GM19193 (cell line): ENCODE measurements around the gene GFRA1.

Experiments
- POLR2A ChIP-seq: IDR thresholded peaks from 4 replicates; pipeline ENCODE4 v1.6.1; 2011; ENCODE audit not compliant: insufficient read depth, insufficient read length; ENCODE audit errors: extremely low read depth

Gene GFRA1

DNA sequence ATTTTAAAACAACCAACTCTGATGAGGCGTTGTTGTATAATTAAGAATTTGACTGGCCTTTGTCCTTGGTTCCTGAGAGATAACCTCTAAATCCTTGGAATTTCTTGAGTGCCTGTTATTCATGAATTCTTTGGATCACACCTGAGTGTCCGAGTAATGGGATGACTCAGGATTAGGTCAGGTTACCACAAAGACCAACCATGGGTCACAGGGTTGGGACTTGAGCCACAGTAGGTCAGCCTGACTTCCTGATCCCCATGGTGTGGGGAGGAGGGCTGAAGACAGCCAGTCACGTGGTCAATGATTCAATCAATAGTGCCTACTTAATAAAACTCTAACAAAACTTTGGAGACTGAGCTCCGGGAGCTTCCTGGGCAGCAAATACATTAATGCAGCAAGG lies 192.5 kb downstream of the GFRA1 start:
- no peak for TF ChIP-seq POLR2A

DNA sequence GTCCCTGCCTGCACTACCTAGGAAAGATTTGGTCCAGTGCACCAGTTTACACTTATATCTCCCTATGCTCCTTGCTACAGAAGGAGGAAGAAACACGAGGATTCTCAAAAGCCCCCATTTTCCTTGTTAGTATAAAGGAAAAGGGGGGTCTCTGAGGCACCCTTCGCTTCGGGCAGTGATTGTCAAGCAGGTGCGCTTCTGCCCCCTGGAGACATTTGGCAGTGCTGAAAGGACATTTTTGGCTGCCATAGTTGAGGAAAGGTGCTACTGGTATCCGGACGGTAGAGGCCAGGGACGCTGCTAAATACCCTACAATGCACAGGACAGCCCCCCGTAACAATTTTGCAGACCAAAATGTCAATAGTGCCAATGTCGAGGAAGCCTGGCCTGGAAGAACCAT lies 193.7 kb downstream of the GFRA1 start:
- TF ChIP-seq POLR2A, result no peak

DNA sequence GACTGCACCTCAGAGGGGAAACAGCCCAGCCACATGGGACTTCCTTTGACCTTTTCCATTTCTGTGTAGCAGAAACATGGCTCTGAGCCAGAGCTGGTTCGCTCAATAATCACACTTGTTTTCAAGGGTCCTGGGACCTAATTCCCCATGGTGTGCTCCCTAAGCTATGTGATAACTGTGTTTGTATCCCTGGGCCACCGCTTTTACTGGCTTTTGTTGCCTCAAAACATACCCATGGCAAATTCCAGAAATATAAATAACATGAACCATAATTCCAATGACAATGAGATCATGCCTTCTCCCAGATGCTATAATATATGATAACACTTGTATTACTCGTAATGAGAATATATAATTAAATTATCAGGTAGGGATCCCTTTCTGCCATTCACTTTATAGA lies 196.4 kb downstream of the GFRA1 start:
- TF ChIP-seq POLR2A, result no peak

DNA sequence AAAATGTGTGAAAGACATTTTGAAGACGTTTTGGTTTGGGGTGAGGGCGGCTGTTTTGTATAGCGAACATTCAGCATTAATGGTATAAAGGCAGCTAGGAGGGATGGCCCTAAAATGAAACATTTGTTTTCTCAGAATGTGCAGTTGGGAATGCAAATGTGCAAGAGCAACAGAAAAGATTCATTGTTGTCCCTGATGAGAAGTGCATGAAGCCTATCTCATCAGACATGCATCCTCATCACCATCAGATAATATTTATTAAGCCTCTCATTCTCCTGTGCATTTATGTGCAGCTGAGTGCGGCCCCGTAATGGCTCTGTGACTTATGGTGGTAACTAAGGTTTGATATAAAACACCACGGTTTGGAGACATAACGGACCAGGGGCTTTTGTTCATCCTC lies 199.5 kb downstream of the GFRA1 start:
- no peak for TF ChIP-seq POLR2A

DNA sequence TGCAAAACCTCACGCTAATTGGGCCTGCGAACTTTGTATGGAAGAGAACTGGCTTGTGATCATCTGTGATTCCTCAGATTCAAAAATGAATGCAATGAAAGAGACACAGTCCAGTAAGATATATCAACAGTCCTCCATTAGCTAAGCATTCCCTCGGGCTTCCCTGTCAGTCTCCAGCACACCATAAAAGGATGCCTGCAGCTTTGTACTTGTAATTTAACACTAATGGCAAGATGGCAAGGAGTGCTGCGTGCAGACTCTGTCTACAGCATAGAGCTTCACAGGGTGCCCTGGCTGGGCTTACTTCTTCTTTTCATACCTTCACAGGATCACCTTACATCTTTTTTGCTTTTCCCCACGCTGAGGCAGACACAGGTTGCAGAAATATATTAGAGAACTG lies 200.0 kb downstream of the GFRA1 start:
- no peak for TF ChIP-seq POLR2A

DNA sequence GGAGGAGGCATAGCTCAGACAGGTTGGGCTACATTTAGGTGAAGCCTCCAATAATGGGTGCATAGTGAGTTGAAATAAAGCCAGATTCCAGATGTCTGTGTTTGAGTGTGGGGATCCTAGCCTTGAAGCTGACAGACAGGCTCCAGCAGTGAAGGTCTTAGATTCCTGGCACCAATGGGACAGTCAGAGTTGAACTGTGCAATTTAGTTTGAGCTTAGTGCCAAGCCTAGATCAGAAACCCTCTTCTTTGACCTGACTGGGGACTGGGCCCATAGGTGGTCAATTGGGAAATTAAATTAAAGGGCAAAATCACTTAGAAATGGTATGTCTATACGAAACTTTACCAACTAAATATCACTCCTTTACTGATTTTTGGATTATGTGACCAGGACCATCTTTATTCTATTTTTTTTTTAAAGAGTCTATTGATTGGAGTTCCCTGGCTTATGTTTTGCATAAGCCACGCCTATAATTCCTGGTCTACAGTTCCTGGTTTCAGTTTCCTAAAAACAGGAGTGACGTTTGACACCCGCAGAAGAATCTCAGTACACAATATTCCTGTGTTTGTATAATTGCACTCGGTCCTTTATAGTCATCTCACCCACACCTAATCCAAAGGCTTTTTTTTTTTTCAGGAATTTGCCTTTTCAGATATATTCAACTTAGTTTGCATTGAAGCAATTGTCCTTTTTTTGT lies 201.4 kb downstream of the GFRA1 start:
- no peak for TF ChIP-seq POLR2A

DNA sequence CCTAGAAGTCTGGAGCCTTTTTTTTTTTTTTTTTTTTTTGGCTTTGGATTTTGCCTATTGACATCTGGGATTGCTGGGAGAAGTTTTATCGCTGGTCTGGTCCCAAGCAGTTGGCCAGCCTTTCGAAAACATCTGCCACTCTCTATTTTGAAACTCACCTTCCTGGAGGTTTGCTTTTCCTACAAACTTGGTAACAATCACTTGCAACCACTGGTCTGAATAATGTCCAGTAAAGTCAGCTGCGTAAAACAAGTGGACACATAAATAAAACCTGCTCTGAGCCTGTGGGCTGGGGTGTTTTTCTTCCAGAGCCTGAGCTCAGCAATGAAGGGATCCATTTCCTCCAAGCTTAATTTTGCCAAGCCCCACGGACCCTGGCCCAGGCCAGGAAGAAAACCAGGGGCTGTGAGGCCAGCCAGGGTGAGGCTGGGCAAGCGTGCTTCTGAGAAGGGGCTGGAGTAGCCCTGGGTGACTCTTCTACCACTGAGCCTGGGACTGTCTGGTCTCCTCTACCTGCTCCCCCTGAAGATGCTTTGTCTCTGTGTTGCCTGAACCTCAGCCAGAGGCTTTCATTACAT lies 202.2 kb downstream of the GFRA1 start:
- TF ChIP-seq POLR2A, result no peak

DNA sequence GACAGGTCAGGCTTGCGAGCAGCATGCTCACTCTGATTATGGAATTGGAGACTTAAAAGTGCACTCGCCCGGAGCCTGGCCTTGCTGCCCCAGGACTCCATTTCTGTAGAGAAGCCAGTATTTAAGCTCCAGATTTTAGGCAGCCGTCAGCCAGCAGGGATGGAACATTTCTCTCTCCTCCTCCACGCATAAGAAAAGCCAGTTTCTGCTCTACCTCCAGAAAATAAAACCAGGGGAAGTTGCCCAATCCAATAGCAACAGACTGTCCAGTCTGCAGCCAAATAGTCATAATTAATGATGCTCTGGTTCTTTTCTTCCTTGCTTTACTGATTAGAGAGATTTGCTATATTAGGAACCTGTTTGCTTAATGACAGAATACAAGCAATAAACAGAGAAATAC lies 203.2 kb downstream of the GFRA1 start:
- no peak for TF ChIP-seq POLR2A

DNA sequence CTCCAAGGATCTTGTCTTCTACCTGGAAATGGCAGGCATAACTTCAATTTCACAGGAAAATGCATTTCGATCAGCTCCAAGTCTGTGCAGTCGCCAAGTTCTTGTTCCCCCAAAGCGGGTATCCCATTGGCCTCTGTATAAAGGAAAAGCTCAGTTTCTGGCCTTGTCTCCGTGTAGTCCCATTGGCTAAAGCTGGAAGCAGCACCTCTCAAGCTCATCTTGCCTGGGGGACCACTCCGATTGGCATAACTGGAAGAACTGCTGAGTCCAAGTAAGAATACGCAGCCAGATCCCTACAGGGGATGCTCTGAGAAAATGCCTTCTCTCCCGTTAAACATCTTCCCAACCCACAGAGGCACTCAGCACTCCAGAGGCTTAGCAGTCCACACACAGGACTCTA lies 205.2 kb downstream of the GFRA1 start:
- TF ChIP-seq POLR2A, result no peak

DNA sequence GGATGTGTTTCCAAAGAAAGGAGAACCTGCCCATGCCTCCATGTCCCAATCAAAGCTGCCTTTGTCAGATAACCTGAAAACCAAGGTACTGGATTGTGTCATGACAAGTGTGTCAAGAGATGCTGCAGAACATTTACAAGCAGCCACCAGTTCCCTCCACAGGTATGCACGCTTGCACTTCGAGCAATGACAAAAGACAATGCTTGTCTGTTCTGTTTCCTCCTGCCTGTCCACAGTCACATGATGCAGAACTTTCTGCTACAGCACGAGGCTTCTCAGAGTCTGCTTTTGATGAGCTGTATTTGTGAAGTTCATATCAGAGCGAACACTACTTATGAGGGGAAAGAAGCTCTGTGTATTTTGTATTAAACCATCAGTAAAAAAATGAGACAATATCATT lies 209.9 kb downstream of the GFRA1 start:
- TF ChIP-seq POLR2A, result no peak

DNA sequence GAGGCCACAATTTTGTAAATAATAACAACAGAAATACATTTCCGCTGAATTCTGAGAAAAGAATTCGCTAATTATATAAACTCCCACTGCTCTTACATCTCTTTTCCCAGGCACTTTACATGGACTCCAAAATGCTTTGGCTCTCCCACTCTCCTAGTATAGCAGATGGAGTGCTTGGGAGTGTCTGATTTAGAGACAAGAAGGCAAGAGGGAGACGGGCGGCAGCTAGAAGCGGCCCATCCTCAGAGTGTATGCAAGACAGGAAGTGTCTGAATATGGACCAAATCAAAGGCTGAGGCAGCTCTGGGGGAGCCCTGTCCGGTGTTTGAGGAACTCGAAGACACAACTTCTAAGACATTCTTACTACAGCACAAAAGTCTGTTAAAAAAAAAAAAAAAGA lies 212.1 kb downstream of the GFRA1 start:
- TF ChIP-seq POLR2A, result no peak

DNA sequence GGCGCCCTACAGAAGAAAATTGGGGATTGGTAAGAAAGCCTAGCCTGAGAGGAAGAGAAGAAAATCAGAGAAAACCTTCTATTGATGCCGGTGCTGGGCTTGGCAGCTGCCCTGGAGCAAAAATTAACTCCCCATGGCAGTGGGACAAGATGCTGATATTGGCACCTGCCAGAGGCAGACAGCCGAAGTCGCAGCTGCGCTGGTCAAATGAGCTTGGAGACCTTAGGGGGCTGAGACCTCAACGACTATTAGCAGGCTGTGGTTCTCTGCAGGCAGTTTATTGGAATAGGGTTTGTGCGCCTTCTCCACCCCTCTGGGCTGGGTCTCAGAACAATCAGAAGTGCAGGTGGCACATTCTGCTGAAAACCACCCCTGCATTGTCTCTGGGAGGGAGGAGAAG lies 213.7 kb downstream of the GFRA1 start:
- no peak for TF ChIP-seq POLR2A

DNA sequence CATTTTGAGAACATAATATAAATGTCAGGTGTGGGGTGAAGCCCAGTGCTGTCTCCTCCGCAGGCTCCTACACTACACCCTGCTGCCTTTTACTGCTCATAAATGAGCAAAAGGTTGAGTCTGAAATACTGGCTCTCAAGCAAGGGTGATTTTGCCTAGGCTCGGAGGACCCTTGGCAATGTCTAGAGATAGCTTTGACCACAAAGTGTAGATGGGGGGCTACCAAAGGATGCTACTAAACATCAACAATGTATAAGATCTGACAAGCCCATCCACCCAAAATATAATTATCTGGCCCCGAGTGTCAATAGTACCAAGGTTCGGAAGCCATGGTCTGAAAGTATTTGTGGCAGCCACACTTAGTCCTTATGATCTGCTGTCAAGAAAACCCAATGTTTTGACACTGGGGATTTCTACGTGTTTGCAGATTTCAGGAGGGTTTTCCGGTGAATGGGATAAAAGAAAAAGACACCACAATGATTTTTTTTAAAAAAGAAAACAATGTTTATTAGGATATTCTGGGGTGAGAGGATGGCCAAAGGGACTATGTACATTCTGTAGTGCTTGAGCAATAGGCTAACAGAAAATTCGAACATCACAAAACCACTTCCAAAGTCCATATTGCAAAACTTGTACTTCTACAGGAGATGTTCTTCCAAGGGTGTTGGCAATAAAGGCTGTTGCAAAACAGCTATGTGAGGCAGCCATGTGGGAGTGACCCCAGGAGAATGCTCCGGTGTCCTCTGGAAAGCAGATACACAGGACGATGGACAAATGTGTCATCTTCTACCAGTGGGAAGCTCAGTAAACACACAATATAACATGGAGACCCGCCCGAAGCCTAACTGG lies 216.3 kb downstream of the GFRA1 start:
- TF ChIP-seq POLR2A, result no peak

DNA sequence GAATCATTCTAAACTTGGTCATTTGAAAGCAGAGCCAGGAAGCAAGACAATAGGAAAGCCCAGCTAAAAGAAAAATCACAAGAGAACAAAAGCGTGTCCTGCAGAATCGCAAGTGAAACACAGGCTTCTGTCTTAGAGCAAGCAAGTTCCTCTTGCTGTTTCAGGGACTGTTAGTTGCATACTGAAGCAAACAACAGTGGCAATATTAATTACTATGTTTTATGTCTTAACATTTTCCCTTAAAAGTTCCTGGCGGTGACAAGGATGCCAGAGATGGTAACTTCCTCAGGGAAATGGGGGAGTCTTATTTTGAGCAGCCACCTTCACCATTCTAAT lies 217.1 kb downstream of the GFRA1 start:
- no peak for TF ChIP-seq POLR2A

DNA sequence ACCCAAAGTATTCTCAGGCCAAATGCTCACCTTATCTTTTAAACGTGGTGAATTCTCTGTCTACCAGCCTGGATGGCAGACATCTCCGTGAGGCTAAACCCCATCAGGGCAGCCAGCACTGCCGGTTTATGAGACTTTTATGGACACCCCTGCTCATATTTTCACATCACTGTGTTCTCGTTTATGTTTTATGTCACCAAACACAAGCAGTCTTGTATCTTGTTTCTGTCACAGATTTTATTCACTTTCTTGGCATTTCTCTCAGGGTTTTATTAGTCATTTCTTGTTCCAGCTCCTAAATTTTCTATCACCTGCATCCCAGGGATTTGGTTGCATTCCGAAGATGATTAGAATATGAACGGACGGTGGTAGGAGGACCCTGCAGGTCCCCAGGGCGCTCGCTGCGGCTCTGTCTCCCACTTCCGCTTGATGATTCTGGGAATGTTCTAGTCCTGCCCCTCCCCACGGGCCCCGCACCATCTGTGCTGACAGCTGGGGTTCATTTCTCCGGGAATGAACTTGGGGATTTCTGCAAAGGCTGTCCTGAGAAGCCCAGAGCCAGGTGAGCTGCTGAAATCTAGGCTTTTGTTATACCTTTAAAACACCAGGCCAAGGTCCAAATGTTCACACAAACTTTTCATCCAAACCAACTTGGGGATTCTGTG lies 217.6 kb downstream of the GFRA1 start:
- no peak for TF ChIP-seq POLR2A
